ENCODE results near the gene PRKCZ. TPM values are rescaled to one million over a fixed set of nuclear protein-coding genes. Genes with fewer than 3 reads are reported as not detected.
A peak's percentile ranks its signal among the peaks of the same experiment; 100 is the strongest.
"Not testable (repeated sequence)": the region's sequence is repeated elsewhere in the genome, so short reads cannot be mapped to it uniquely, and the experiment has no call there.

Gene PRKCZ
- total RNA-seq, 1 donor from 2014 or later = 35.2 TPM

- DNase-seq (ENCODE audit: low spot score) = peak; percentile 38
Measured at GRCh38 chr1:2134621-2135307, 84.6 kb downstream of the PRKCZ start.

- peak; percentile 98 for DNase-seq (ENCODE audit: low spot score)
Measured at GRCh38 chr1:2135441-2135841, 85.2 kb downstream of the PRKCZ start.

- DNase-seq (ENCODE audit: low spot score) = no peak
Measured at GRCh38 chr1:2135941-2136340, 85.7 kb downstream of the PRKCZ start.

GRCh38 chr1:2136386-2137235 is 86.4 kb downstream of the PRKCZ start:
- no peak for DNase-seq (ENCODE audit: low spot score)

- DNase-seq (ENCODE audit: low spot score) = no peak
Measured at GRCh38 chr1:2137257-2138121, 87.3 kb downstream of the PRKCZ start.

- DNase-seq (ENCODE audit: low spot score) = not testable (repeated sequence)
Measured at GRCh38 chr1:2139156-2139555, 88.9 kb downstream of the PRKCZ start.

- no peak for DNase-seq (ENCODE audit: low spot score)
Measured at GRCh38 chr1:2141025-2141424, 90.8 kb downstream of the PRKCZ start.

- no peak for DNase-seq (ENCODE audit: low spot score)
Measured at GRCh38 chr1:2143814-2144500, 93.7 kb downstream of the PRKCZ start.

- DNase-seq (ENCODE audit: low spot score) = no peak
Measured at GRCh38 chr1:2144501-2145090, 94.4 kb downstream of the PRKCZ start.

GRCh38 chr1:2145946-2146835 is 96.0 kb downstream of the PRKCZ start:
- DNase-seq (ENCODE audit: low spot score) = no peak

GRCh38 chr1:2146836-2147517 is 96.8 kb downstream of the PRKCZ start:
- DNase-seq (ENCODE audit: low spot score) = no peak

- DNase-seq (ENCODE audit: low spot score) = not testable (repeated sequence)
Measured at GRCh38 chr1:2147869-2148268, 97.7 kb downstream of the PRKCZ start.

- no peak for DNase-seq (ENCODE audit: low spot score)
Measured at GRCh38 chr1:2148691-2149090, 98.5 kb downstream of the PRKCZ start.

- no peak for DNase-seq (ENCODE audit: low spot score)
Measured at GRCh38 chr1:2150801-2151200, 100.6 kb downstream of the PRKCZ start.

- DNase-seq (ENCODE audit: low spot score) = peak; percentile 57
Measured at GRCh38 chr1:2151252-2151651, 101.0 kb downstream of the PRKCZ start.

- no peak for DNase-seq (ENCODE audit: low spot score)
Measured at GRCh38 chr1:2151911-2152310, 101.7 kb downstream of the PRKCZ start.

GRCh38 chr1:2152954-2153353 is 102.7 kb downstream of the PRKCZ start:
- DNase-seq (ENCODE audit: low spot score) = no peak

- no peak for DNase-seq (ENCODE audit: low spot score)
Measured at GRCh38 chr1:2154022-2154421, 103.8 kb downstream of the PRKCZ start.

GRCh38 chr1:2155147-2155598 is 105.0 kb downstream of the PRKCZ start:
- DNase-seq (ENCODE audit: low spot score) = no peak

Measured in umbilical cord (tissue), 2 donors.